ENCODE measurements around the gene DTNB.

GRCh38 chr2:25592766-25593292 is 80.5 kb downstream of the DTNB start:
- TF ChIP-seq CTCF (IDR thresholded peaks at IDR 0.05) (no peak), RAD21 (IDR thresholded peaks at IDR 0.05; ENCODE audit: low read length) (no peak), EZH2phosphoT487 (IDR thresholded peaks at IDR 0.05; ENCODE audit: borderline replicate concordance, low read depth) (no peak)

Measured in SK-N-SH (cell line).